ENCODE results near the gene CDCP2. TPM values are rescaled to one million over a fixed set of nuclear protein-coding genes. Genes with fewer than 3 reads are reported as not detected.
"Not testable (repeated sequence)": the region's sequence is repeated elsewhere in the genome, so short reads cannot be mapped to it uniquely, and the experiment has no call there.

CDCP2 gene
- total and polyA plus RNA-seq, 2 experiments from 2014 or later, result not detected

DNA sequence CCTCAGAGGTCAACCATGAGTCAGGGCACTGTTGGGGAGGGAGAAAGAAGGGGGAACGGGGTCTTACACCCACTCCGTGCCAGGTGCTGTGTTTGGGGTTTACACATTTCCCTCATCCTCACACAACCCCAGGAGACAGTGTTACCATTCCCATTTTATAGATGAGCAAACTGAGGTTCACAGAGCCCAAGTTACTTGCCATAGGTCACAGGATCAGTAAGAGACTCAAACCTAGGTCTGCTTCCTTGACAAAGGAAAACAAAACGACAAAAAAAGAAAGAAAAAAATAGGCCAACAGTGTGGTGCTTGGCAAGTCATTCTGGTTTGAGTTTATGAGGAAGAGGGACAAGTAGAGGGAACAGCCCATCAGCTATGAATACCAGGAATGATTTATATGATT, 16.3 kb upstream of the CDCP2 start:
- no peak overlapping the region for H3K4me2 ChIP-seq
- H4K20me1 ChIP-seq (ENCODE audit: insufficient read depth, poor library complexity, severe bottlenecking), result no peaks in the 10 kb centered on the region
- no peaks in the 10 kb centered on the region for H3K79me2 ChIP-seq
- H3K36me3 ChIP-seq (replicated peaks; ENCODE audit: insufficient read depth, low read depth), result no peaks in the 10 kb centered on the region
- H2AFZ ChIP-seq, result no peak overlapping the region
- no peak overlapping the region for H3K27ac ChIP-seq
- 87% methylated on average over 3 of the region's 3 CpGs for WGBS (ENCODE audit: low lambda C conversion rate, missing lambda C conversion rate)
- no peaks in the 10 kb centered on the region for H3K9me2 ChIP-seq (replicated peaks; ENCODE audit: insufficient read depth)
- no peaks in the 10 kb centered on the region for H3K4me1 ChIP-seq (ENCODE audit: insufficient read depth)
- DNase-seq (ENCODE audit: low spot score), result no peak
- TF ChIP-seq, protein P1, sequence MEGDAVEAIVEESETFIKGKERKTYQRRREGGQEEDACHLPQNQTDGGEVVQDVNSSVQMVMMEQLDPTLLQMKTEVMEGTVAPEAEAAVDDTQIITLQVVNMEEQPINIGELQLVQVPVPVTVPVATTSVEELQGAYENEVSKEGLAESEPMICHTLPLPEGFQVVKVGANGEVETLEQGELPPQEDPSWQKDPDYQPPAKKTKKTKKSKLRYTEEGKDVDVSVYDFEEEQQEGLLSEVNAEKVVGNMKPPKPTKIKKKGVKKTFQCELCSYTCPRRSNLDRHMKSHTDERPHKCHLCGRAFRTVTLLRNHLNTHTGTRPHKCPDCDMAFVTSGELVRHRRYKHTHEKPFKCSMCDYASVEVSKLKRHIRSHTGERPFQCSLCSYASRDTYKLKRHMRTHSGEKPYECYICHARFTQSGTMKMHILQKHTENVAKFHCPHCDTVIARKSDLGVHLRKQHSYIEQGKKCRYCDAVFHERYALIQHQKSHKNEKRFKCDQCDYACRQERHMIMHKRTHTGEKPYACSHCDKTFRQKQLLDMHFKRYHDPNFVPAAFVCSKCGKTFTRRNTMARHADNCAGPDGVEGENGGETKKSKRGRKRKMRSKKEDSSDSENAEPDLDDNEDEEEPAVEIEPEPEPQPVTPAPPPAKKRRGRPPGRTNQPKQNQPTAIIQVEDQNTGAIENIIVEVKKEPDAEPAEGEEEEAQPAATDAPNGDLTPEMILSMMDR (IDR thresholded peaks at IDR 0.05; ENCODE audit: poor library complexity), result no peak
- TF ChIP-seq EZH2 (IDR thresholded peaks at IDR 0.05; ENCODE audit: borderline replicate concordance), result no peak
- no peaks in the 10 kb centered on the region for H3K9me3 ChIP-seq (ENCODE audit: low read depth)
- no peaks in the 10 kb centered on the region for H3K27me3 ChIP-seq
- H3K4me3 ChIP-seq, result no peak overlapping the region

DNA sequence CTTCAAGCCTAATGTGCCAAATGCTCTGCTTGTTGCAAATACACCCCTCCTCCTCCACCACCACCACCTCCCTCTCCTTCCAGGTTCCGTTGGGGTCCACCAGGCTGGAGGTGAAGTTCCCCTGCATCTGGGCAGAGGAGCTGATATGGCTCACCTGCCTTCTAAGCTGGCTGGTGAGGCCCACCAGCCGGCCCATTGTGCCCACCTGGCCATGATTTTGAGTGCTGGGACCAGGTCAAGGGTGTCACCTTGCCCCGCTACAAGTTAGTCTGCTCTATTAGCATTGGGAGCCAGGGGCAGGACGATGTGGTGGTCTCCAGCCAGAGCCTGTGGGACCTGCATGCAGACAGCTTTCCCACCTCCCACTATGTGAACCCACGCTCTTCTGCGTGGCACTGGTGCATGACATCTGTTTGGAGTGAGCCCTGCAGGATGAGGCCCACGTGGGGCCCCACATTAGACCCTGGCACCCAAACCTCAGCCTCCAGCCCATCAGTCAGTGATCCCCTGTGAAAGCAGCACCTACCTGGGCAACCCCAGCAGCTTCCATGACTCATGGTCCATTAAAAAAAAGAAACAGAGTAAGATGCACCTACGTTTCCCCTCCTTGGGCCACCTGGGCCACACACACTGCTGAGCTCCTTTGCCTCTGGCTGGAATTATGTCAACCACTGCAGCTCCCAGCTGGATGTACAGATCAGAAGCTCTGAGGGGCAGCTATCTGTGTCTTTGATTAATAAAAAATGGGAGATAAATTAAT, 15.6 kb upstream of the CDCP2 start:
- H3K27me3 ChIP-seq, result no peaks in the 10 kb centered on the region
- no peaks in the 10 kb centered on the region for H4K20me1 ChIP-seq (ENCODE audit: insufficient read depth, poor library complexity, severe bottlenecking)
- H3K4me3 ChIP-seq, result no peak overlapping the region
- no peak overlapping the region for H3K4me2 ChIP-seq
- H2AFZ ChIP-seq, result no peak overlapping the region
- H3K27ac ChIP-seq, result no peak overlapping the region
- H3K9me2 ChIP-seq (replicated peaks; ENCODE audit: insufficient read depth), result no peaks in the 10 kb centered on the region
- no peak for DNase-seq (ENCODE audit: low spot score)
- no peaks in the 10 kb centered on the region for H3K79me2 ChIP-seq
- no peaks in the 10 kb centered on the region for H3K36me3 ChIP-seq (replicated peaks; ENCODE audit: insufficient read depth, low read depth)
- no peaks in the 10 kb centered on the region for H3K9me3 ChIP-seq (ENCODE audit: low read depth)
- no peaks in the 10 kb centered on the region for H3K4me1 ChIP-seq (ENCODE audit: insufficient read depth)
- WGBS (ENCODE audit: low lambda C conversion rate, missing lambda C conversion rate), result 80% methylated on average over 8 of the region's 8 CpGs
- TF ChIP-seq EZH2 (IDR thresholded peaks at IDR 0.05; ENCODE audit: borderline replicate concordance) (no peak), EZH2phosphoT487 (IDR thresholded peaks at IDR 0.05; ENCODE audit: low read depth, severe bottlenecking, unreplicated experiment) (no peak)

DNA sequence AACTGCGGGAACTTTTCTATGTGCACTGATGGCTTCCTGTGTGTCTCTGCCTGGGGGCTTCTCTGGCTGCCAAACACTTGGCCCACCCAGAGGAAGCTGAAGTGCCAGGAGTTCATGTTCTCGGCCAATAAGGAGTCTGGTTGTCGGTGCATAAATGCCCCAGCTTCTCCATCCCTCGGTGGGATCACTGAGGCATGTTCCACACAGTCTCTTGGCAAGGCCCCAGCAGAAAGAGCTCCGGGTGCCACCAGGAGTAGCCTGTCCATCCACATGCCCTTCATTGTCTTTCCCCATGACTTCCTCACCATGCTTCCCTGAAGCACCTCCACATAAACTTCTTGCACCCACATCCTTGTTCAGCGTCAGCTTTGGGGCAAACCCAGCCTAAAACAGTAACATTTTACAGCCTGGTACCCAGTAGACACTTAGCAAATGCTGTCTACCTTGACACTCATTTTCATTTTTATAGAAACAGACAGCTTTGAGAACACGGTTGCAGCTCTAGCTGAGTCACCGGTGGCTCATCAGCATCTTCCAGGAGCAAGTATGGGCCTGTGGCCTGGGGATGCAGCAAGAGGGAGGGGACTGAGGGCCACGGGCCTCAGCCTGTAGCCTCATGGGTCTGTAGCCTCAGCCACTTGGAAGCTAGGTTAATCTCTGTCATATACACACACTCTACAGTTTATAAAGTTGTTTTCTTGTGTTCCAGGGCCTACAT, 14.8 kb upstream of the CDCP2 start:
- H3K4me1 ChIP-seq (ENCODE audit: insufficient read depth), result no peaks in the 10 kb centered on the region
- H3K4me3 ChIP-seq, result no peak overlapping the region
- no peak for TF ChIP-seq EZH2 (IDR thresholded peaks at IDR 0.05; ENCODE audit: borderline replicate concordance)
- TF ChIP-seq, protein P1 (IDR thresholded peaks at IDR 0.05; ENCODE audit: poor library complexity), result no peak
- no peak for TF ChIP-seq EZH2phosphoT487 (IDR thresholded peaks at IDR 0.05; ENCODE audit: low read depth, severe bottlenecking, unreplicated experiment)
- no peak for DNase-seq (ENCODE audit: low spot score)
- no peaks in the 10 kb centered on the region for H3K79me2 ChIP-seq
- no peak overlapping the region for H3K27ac ChIP-seq
- H2AFZ ChIP-seq, result no peak overlapping the region
- no peaks in the 10 kb centered on the region for H3K9me3 ChIP-seq (ENCODE audit: low read depth)
- WGBS (ENCODE audit: low lambda C conversion rate, missing lambda C conversion rate), result 84% methylated on average over 9 of the region's 9 CpGs
- H4K20me1 ChIP-seq (ENCODE audit: insufficient read depth, poor library complexity, severe bottlenecking), result no peaks in the 10 kb centered on the region
- H3K9me2 ChIP-seq (replicated peaks; ENCODE audit: insufficient read depth), result no peaks in the 10 kb centered on the region
- no peaks in the 10 kb centered on the region for H3K27me3 ChIP-seq
- no peaks in the 10 kb centered on the region for H3K36me3 ChIP-seq (replicated peaks; ENCODE audit: insufficient read depth, low read depth)
- H3K4me2 ChIP-seq, result no peak overlapping the region

DNA sequence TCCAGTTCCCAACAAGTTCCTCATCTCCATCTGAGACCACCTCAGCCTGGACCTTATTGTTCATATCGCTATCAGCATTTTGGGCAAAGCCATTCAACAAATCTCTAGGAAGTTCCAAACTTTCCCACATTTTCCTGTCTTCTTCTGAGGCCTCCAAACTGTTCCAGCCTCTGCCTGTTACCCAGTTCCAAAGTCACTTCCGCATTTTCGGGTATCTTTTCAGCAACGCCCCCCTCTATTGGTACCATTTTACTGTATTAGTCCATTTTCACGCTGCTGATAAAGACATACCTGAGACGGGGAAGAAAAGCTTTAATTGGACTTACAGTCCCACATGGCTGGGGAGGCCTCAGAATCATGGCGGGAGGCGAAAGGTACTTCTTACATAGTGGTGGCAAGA, 13.6 kb upstream of the CDCP2 start:
- H3K27ac ChIP-seq; H4K20me1 ChIP-seq (ENCODE audit: insufficient read depth, poor library complexity, severe bottlenecking); H3K9me2 ChIP-seq (replicated peaks; ENCODE audit: insufficient read depth); DNase-seq (ENCODE audit: low spot score); H3K79me2 ChIP-seq; H3K36me3 ChIP-seq (replicated peaks; ENCODE audit: insufficient read depth, low read depth); H3K4me3 ChIP-seq; H3K27me3 ChIP-seq; H3K9me3 ChIP-seq (ENCODE audit: low read depth); H2AFZ ChIP-seq; H3K4me2 ChIP-seq; H3K4me1 ChIP-seq (ENCODE audit: insufficient read depth): not testable (repeated sequence)
- 92% methylated on average over 8 of the region's 8 CpGs for WGBS (ENCODE audit: low lambda C conversion rate, missing lambda C conversion rate)

All from hepatocyte (in vitro differentiated cells).